ENCODE data around the gene COTL1.
"Not testable (repeated sequence)": the region's sequence is repeated elsewhere in the genome, so short reads cannot be mapped to it uniquely, and the experiment has no call there.

Gene COTL1

DNA sequence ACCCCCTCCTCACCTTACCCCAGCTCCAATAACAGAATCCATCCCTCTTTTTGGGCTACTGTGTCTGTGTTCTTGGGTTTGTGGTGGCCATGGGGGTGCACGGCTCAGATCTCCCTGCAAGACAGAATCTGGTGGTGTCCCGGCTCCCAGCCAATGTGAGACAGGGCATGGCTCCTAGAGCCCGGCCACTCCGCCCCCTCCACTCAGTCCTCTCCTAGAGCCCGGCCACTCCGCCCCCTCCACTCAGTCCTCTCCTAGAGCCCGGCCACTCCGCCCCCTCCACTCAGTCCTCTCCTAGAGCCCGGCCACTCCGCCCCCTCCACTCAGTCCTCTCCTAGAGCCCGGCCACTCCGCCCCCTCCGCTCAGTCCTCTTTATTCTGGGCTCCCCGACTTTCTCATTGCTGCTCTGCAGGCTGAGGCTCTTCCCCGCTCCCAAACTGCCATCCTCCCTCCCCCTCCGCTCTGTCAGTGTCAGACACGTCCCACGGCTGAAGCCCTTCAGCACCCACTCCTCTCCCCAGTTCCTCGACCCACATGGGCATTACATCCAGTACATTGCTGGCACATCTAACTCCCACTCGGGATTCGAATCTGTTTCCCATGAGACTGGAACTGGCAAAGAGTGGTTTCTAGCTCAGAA is 92.8 kb downstream of the COTL1 start:
- not testable (repeated sequence) for DNase-seq

DNA sequence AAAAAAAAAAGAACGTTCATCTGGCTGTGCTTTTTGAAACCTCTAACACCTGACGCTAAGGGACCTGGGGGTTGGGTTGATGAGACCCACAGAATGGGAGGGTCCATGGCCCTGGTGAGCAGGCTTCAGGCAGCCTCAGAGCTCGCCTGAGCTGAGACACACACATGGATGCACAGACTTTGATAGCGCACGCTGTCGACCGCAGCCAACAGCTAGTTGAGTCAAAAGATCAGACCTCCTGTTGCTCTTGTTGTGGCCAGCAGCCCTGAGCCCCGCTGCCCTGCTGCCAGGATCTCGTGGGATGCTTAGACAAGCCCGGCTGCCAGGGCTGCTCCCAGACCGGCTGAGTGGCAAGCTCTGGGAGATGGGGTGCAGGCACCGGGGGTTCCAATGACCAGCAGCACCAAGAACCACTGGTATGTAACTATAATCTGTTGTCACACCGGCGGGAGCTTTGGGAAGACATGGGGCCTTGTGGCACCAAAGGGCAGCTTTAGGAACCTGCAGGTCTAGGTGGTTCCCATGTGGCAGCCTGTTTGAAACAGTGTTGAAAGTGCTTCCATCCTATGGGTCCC is 93.4 kb downstream of the COTL1 start:
- no peak for DNase-seq

DNA sequence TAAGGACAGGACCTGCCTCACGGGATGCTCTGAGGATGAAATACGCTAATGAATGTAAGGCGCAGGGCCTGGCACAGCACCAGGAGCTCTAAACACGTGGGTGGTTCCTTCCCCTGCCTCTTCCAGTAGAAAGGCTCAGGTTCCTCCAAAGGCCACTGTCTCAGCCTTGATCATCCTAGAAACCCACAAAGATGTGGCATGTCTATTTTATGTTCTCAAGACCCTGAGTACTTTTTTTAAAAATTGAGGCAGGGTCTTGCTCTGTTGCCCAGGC is 96.4 kb downstream of the COTL1 start:
- DNase-seq: no peak

DNA sequence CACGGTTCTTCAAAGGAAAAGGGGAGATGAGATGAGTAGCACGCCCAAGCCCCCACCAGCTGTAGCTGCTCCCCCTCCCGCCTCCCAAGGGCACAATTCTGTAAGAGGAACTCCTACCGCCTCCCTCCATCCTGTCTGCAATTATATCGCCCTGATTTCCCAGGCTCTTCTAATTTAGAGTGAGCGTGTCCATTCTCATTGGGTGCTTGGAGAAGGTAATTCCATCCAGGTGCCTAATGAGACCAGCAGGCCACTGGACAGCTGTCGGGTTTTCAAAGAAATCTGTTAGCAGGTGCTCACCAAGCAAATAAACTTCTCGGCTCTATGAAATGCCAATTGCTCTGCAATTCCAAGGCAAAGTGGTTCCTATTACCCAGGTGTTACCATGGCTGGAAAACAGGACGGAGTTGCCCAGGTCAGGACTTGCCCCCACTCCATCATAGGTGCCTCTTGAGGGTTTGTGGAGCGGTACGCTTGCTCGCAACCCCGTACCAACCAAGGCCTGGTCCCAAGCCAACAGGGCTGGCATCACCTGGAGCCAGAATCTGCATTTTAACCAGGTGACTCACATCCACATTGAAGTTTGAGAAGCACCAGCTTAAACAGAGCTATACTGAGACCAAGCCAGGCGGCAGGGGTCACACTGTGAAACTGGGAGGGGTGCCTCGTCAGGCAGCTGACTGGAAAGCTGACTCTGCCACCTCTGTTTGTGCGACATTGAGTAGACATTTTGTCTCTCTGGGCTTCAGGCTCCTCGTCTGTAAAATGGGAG is 97.0 kb downstream of the COTL1 start:
- peak; percentile 97 for DNase-seq

DNA sequence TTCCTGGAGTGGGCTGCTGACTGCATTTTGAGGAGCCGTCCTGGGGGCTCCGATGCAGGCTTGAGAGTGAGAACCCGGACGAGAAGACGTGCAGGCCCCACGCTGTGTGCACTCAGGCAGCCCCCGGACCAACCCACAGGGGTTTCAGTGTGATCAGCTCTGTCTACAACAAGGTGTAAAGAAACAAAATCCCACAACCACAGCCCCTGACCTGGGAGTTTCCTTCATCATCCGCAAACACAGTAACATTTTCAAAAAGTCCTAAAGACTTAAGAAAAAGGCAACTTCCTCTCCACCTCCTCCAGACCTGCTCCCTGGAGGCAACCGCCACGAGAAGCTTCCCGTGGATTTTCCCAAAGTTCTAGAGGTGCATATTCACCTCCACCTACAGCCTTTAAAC is 98.0 kb downstream of the COTL1 start:
- no peak for DNase-seq

DNA sequence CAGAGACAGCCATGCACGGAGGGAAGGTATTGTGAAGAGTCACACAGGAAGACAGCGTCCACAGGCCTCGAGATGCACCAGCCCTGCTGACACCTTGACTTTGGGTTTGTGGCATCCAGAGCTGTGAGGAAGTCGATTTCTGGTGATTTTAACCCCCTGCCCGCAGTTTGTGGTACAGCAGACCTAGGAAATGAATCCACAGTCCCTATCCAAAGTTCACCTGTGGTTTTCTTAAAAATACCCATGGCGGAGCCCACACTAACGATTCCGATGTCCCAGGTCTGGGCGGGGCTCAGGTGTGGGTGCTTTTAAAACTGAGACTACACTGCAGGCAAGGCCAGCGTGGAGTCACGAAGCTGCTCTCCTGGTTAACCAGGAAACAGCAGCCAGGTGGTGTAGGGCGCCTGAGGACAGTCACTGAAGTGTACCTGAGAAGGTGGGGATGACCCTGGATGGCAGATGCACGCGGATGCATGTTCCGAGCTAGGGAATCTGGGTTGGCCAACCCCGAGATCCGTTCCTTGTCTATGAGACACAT is 99.0 kb downstream of the COTL1 start:
- peak; percentile 51 for DNase-seq

DNA sequence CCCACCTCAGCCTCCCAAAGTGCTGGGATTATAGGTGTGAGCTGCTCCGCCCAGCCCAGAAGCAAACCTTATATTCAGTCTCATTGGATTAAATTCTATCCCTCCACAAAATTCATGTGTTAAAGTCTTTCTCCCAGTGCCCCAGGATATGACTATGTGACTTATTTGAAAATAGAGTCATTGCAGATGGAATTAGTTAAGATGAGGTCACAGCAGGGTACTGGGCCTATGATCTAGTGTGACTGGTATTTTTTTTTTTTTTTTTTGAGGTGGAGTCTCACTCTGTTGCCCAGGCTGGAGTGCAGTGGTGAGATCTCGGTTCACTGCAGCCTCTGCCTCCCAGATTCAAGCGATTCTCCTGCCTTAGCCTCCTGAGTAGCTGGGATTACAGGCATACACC is 99.7 kb downstream of the COTL1 start:
- not testable (repeated sequence) for DNase-seq

DNA sequence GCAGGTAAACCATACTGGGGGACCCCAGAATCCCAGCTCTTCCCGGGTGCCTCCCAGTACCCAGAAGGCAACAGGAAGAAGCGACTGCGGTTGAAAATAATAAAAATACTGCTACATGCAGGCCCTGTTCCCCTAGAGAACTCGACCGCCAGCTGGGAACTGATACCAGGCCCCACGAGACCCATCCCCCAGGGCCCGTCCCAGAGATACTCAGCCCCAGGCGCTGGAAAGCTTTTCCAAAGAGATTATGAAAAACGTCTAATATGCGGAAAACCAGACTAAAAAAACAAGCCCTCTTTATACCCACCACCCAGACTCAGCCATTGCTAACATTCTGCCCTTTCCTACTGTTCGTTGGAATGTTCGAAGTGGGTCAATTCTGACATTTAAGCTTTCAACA is 100.5 kb downstream of the COTL1 start:
- DNase-seq: no peak
